22Rv1 (cell line): Measurements from ENCODE around the gene THAP10.

Experiments used
- ZFX ChIP-seq: fragments of 450-650 bp; IDR thresholded peaks from 2 replicates; pipeline ENCODE4 v1.6.1; 2017; ENCODE audit warnings: antibody characterized with exemption, borderline replicate concordance
- TF ChIP-seq, protein P1 (sequence below): fragments of 450-650 bp; IDR thresholded peaks from 2 replicates; pipeline ENCODE4 v1.5.1; 2017; ENCODE audit warnings: mild to moderate bottlenecking

GRCh38 chr15:70916531-70916930, 24.3 kb upstream of the THAP10 start:
- TF ChIP-seq, protein P1, sequence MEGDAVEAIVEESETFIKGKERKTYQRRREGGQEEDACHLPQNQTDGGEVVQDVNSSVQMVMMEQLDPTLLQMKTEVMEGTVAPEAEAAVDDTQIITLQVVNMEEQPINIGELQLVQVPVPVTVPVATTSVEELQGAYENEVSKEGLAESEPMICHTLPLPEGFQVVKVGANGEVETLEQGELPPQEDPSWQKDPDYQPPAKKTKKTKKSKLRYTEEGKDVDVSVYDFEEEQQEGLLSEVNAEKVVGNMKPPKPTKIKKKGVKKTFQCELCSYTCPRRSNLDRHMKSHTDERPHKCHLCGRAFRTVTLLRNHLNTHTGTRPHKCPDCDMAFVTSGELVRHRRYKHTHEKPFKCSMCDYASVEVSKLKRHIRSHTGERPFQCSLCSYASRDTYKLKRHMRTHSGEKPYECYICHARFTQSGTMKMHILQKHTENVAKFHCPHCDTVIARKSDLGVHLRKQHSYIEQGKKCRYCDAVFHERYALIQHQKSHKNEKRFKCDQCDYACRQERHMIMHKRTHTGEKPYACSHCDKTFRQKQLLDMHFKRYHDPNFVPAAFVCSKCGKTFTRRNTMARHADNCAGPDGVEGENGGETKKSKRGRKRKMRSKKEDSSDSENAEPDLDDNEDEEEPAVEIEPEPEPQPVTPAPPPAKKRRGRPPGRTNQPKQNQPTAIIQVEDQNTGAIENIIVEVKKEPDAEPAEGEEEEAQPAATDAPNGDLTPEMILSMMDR, result no peak
- TF ChIP-seq ZFX, result no peak
